T-helper 9 cell (primary cell): Measurements from ENCODE around the gene RPS6KA4.
A peak's percentile ranks its signal among the peaks of the same experiment; 100 is the strongest.
"Not testable (repeated sequence)": the region's sequence is repeated elsewhere in the genome, so short reads cannot be mapped to it uniquely, and the experiment has no call there.

Experiments
- DNase-seq: peaks from one replicate; pipeline ENCODE4 v3.0.0-alpha.2; 2020
- total RNA-seq, 2 donors: gene quantifications; one replicate each; lab custom pipeline; 2026; lab: John Stamatoyannopoulos, UW

Gene RPS6KA4
- total RNA-seq = 29.9 to 71.9 reads per million in 2 donors

GRCh38 chr11:64358907-64359711, at the start of gene RPS6KA4:
TSS of gene RPS6KA4 (plus strand) at chr11:64359162. CDS start at chr11:64359236, 74 bp downstream.
- DNase-seq = peak; percentile 29

- DNase-seq = no peak
These were observed 46.0 kb upstream of the RPS6KA4 start for GRCh38 chr11:64312947-64313346.

- DNase-seq = no peak
These were observed 45.3 kb upstream of the RPS6KA4 start for GRCh38 chr11:64313491-64314145.

GRCh38 chr11:64314146-64314804, 44.7 kb upstream of the RPS6KA4 start:
- no peak for DNase-seq

GRCh38 chr11:64314805-64315561, 44.0 kb upstream of the RPS6KA4 start:
- no peak for DNase-seq

- not testable (repeated sequence) for DNase-seq
These were observed 43.1 kb upstream of the RPS6KA4 start for GRCh38 chr11:64315667-64316526.

- peak; percentile 38 for DNase-seq
These were observed 42.2 kb upstream of the RPS6KA4 start for GRCh38 chr11:64316672-64317324.

- peak; percentile 93 for DNase-seq
These were observed 41.5 kb upstream of the RPS6KA4 start, which contains the start of gene TRMT112 for GRCh38 chr11:64317325-64317960. TSS of gene TRMT112 (minus strand) at chr11:64317559. CDS start at chr11:64317526, 33 bp downstream.

GRCh38 chr11:64317961-64318765, 40.8 kb upstream of the RPS6KA4 start, which contains the start of gene PRDX5:
TSS of gene PRDX5 (plus strand) at chr11:64318121. CDS start at chr11:64318216, 95 bp downstream.
- DNase-seq = peak; percentile 88

GRCh38 chr11:64318766-64319761, 39.9 kb upstream of the RPS6KA4 start:
- no peak for DNase-seq

GRCh38 chr11:64320556-64320955, 38.4 kb upstream of the RPS6KA4 start:
- DNase-seq = no peak

- no peak for DNase-seq
These were observed 37.9 kb upstream of the RPS6KA4 start for GRCh38 chr11:64321026-64321425.

- no peak for DNase-seq
These were observed 37.4 kb upstream of the RPS6KA4 start for GRCh38 chr11:64321533-64321932.

- DNase-seq = no peak
These were observed 36.1 kb upstream of the RPS6KA4 start for GRCh38 chr11:64322925-64323260.

GRCh38 chr11:64323373-64323772, 35.6 kb upstream of the RPS6KA4 start:
- no peak for DNase-seq

- not testable (repeated sequence) for DNase-seq
These were observed 35.0 kb upstream of the RPS6KA4 start for GRCh38 chr11:64323984-64324383.

GRCh38 chr11:64324692-64325469, 34.1 kb upstream of the RPS6KA4 start:
- DNase-seq = no peak
